ENCODE data around the gene TMEM72.

Gene TMEM72

DNA sequence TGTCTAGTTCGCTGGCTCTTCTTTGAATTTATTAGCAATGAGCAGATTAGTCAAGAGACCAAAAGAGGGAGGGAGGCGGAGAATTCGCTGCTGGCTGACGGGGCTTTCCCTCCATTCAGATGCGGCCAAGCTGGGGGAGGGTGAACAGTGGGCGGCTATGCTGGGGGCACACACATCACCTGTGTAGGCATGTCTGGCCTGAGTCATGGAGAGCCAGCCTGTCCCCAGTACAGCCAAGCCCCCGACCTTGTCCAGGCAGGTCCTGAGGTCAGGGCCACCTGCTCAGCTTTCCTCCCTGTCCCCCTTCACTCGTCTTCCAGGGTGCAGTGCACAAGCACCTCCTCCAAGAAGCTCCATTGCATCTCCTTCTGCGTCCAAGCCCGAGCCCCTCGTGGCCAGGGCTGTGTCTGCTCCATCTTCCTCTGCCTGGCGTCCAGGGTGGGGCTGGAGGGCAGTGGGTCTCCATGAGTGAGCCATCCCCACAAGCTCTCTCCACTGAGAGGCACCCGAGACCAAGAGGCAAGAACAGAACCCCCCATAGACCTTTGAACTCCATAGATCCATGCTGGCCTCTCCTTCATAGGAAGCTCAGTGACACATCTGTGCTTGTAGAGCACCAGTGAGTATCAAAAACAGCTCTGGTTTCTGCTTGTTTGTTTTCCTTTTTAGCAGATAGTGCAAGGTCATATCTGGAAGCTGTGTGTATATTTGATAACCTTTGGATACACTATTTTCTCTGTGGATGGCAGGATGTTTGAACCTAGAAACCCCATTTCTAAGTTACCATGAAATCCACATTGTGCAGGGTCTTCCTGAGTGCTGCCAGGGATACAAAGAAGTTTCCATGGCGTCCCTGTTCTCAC is 69.4 kb downstream of the TMEM72 start:
- DNase-seq (ENCODE audit: low spot score), result no peak

DNA sequence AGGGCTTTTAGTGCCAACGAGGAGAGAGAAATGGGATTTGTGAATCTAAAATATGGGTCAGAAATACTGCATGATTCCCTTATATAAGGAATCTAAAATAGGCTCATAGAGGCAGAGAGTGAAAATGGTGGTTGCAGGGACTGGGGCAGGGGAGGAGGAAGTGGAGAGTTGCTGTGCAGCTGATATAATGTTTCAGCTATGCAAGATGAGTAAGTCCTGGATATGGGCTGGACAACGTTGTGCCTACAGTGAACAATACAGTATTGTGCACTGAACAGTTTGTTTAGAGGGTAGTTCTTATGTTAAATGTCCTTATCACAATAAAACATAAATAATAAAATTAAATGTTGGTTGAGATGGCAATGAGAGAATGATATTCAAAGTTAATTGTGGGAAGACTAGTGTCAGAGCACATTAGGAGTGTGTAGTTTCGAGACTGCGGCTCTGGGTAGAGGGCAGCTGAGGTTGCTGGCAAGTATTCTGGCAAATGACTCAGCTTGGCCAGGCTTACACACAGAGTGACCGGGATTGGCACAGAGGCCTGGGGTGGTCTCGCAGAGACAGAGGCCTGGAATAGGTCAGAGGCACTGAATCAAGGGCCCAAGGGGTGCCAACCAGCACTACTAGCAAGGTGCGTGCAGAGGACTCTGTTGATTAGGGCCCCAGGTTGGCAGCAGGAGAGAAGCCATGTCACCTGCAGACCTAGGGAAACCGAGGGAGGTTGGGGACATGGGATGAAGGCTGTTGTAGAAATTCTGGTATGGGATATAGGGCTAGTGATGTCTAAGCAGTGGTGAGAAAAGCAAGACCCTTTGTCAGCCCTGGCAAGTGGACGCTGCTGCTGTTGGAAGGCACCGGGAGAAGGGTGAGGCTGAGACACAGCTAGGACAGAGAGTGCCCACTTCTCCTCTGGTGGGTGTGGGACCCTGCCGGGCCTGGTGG is 70.3 kb downstream of the TMEM72 start:
- no peak for DNase-seq (ENCODE audit: low spot score)

DNA sequence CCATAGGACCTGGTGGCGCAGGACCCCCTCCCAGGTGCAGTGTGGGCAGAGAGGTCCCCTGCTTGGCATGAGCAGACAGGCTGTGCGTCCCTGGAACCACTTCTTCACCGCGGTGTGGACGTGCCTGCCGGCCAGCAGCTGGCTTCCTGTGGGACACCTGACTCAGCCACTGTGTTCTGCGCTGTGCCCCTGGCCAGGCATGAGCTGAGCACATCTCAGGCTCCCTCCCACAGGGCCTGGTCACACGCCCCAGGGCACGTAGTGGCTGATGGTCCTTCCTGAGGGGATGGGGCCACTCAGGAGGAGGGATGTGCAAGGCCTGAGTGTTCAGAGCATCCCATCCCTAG is 71.0 kb downstream of the TMEM72 start:
- DNase-seq (ENCODE audit: low spot score), result no peak

DNA sequence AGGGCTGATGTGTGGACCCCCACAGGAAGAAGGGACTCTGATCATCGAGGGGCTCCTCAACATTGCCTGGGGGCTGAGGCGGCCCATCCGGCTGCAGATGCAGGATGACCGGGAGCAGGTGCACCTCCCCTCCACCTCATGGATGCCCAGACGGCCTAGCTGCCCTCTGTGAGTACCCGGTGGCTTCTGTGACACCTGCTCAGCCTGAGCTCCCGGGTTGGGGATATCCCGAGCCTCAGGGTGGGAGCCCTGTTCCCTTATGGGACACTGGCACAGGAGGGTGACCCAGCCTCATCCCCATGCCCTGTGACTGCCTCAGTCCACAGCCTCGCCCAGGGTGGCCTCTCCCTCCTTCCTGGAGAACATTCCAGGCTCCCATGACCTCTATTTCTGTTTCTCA is 71.4 kb downstream of the TMEM72 start:
- no peak for DNase-seq (ENCODE audit: low spot score)

DNA sequence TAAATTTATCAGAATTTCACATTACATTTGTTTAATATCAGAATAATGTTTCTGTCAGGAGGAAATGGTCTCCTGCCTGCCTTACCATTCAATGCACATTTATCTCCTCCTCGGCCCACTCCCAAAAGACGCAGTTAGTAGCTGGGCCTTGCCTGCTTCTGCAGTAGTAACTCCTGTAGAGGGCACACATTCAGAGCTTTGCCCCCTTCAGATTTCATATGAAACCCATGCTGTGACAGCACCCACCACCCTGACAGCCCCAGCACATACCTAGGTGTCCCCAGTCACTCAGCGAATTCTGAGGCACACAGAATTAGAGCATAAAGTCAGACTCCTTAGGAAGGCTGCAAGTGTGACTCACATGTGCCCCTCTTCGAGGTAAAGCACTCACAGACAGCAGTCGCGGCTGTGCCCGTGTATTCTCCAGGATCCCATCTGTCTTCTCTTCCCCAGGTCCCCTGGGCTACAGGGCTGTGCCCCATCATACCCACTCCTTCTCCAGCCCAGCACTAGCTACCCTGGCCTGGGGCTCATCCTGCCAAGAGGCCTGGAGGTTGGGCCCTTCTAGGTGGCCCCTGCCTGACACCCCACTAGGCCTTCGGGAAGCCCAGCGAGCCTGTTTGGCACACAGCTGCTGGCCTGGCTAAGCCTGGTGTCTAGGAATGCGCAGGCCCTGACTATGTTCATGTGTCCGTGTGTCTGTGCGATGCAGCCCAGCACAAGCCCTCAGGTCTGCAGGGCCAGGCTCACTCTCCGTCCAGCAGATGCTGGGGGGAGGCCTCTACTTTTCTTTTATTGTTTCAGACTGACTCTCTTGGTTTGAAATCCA is 72.1 kb downstream of the TMEM72 start:
- no peak for DNase-seq (ENCODE audit: low spot score)

DNA sequence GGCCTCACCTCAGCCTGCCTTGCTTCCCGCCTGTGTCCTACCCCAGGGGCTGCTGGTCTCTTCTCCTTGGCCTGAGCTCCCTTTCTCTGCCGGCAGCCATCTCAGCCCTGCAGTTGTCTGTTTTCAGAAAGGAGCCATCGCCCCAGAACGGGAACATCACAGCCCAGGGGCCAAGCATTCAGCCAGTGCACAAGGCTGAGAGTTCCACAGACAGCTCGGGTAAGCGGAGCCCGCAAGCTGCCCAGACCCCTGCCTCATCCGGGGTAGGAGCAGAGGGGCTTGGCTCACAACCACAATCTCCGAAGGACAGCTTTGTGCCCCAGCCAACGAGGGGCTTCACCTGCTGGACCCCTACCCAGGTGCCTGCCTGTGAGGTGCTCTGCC is 72.8 kb downstream of the TMEM72 start:
- DNase-seq (ENCODE audit: low spot score), result no peak

DNA sequence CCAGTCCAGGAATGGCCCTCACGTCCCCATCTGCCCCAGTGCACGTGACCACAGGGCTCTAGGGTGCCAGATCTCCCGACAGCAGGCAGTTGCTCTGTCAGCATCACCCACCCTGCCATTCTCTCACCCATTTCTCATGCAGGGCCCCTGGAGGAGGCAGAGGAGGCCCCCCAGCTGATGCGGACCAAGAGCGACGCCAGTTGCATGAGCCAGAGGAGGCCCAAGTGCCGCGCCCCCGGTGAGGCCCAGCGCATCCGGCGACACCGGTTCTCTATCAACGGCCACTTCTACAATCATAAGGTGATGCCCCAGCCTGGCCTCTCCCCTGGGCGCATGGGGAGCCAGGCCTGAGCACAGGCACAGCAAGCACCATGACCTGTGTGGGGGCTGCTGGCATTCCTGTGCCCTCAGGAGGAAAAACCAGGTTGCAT is 73.5 kb downstream of the TMEM72 start:
- no peak for DNase-seq (ENCODE audit: low spot score)

DNA sequence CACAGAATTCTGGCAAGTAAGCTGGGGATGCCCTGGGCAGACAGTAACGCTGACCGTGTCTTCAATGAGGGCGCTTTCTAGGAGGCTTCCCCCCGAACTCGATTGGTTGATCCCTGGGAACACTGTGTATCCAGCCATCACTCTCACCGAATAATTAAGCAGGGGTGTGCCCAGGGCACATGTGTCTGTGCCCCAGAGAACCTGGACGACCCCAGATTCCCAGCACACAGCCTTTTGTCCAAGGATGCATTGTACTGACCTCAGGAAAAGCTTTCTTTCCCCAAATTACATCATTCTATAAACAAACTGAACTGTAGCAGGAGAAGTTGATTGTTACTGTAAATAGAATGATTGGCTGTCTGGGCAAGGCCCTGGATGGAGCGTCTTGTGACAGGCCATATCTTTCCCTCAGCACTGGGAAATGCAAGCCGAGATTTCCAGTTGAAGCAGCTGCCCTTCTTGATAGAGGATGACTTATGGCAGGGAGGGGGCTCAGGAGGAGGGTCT is 74.1 kb downstream of the TMEM72 start:
- no peak for DNase-seq (ENCODE audit: low spot score)

DNA sequence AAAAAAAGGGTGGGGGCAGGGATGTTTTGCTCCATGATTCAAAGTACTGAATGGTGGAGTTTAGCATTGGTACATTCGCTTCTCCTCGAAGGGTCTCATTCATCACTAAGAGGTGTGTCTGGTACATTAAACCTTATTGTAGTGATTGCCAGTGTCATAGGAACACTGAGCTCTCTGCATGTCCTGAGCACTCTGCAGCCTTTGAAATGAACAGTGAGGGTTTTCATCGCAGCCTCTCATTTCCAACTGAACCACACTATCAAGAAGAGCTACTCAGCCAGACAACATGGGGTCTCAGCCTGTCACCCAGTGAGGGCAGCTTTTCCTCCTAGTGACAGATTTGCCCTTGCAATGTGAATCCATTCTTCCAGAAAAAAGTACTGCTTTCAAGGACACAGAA is 75.0 kb downstream of the TMEM72 start:
- DNase-seq (ENCODE audit: low spot score), result no peak
